SKM-1 treated with dmso at 0.1 percent for 144 hours (cell line): ENCODE results near the gene MYO10.

Experiments
- DNase-seq: peaks from one replicate; lab custom pipeline; 2025; ENCODE audit not compliant: unreplicated experiment; lab: John Stamatoyannopoulos, UW

The MYO10 gene

DNA sequence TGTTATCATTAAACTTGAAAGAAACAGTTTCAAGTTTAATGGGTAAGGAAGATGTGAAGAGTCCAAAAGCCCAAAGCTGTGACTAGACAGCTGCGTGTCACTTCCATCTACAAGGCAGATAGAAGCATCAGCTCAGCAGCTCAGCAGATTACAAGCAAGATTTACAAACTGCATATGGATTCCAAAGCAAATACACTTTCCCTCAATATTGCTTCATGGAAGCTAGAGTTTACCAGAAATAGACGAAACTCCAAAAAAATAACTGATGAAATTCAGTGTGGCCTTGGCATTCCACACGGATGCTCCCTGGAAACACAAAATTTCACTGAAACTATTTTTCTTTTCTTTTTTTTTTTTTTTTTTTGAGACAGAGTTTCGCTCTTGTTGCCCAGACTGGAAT is 17.9 kb downstream of the MYO10 start:
- no peak for DNase-seq

DNA sequence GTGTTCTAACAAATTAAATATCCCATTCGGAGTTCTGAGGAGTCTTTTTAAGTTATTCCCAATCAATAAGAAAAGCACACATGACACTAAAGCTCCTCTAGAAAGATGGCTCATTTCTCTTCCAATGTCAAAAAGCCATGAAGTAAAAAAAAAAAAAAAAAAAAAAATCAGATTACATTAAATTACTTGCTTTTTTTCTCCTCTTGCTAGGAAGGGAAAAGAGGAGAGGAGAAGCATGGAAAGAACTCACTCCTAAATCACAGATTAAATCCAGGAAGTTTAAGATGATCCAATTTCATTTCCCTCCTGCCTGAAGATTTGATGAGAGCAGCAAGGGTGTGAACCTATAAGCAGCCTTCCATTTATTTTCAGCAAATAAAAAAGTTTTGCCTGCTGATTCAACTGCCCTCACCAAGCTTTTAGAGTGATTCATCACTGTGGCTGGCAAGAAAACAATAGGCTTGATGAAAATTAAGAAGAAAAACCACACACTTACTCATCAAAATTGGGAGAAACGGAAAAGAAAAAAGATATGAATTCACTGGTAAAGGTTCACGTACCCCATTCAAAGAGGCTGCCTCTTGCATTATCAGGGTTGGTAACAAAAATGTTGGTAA is 19.7 kb downstream of the MYO10 start:
- DNase-seq = no peak

DNA sequence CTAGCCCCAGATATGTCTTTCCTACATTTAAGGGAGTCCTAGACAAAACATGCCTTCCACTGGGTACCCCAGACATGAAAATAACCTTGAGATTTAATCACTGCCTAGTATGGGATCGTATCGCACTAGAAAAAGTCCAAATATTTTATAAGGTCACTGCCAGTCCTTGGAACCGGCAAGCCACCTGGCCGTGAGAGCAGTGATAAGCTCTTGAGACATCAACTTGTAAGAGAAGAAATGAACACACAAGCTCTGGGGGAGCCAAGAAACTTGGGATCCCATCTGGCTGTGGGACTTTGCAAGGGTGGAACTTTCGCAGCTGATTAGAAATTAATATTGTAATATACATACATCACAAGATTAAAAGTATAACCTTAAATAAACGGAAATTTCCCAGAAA is 21.5 kb downstream of the MYO10 start:
- no peak for DNase-seq

DNA sequence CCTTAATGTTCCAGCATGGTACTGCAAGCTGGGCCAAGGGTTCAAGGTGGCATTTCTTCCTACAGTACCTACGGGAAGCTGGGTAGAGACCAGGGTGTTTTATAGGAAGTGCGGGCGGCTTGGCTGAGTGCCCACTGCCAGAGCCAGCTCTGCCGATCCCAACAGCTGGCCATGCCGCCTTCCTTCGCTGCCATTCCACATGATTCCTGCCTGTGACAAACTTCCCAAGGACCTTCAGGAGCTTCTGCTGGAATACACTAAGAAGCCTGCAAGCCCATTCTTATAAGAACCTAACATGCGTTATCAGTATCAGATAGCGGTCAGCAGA is 22.0 kb downstream of the MYO10 start:
- no peak for DNase-seq

DNA sequence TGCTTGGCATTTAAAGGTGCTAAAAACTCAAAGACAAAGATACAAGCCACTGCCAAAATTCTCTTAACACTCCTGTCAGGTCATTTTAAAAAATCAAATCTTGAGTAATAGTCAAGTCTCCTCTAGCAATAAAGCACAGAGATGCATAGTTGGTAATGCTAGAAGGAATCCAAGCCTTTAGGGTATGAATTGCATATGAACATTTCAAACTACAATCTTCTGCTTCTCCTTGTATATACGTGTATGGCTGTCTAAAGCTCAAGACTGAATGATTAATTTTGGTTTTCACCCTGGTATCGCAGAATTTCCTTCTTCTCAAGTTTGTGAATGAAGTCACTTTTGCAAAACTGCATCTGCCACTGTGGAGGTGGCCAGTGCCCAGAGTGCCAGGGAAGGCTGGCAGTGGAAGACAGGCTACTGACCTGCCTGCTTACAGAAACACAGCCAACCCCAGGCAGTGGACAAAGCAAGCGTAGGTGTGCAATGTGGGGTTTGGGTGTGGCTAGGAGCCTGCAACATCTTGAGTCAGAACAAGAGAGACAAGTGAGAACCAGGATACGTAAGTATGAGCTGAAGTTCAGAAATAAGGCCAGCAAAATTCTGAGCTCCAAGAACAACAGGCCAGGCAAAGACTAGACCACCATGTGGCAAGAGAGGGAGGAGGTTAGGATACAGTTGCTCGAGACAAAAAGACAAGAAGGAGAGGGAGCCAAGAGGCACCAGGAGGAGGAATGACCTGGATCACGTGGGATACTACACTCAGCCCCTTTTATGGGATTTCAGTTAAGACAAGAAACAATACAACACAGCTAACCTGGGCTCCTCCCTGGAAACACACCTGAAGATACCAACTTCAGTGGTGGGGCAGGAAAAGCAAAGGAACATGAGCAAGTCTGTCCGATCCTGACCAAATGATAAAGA is 22.6 kb downstream of the MYO10 start:
- no peak for DNase-seq

DNA sequence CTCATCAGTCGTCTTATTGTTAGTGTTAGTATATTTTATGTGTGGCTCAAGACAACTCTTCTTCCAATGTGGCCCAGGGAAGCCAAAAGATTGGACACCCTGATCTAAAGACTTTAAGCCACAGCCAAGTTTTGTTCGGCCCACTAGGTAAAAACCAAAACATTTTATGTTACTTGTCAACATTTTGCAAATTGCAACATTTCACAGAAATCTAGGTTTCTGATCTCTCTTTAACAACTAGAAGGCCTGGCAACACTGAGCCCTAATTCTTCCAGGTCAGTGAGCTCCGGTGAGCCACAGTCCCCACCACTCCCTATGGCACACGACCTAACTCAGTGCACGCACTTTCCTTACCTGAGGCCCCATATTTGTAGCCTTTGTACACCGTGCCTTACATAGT is 24.0 kb downstream of the MYO10 start:
- DNase-seq = no peak

DNA sequence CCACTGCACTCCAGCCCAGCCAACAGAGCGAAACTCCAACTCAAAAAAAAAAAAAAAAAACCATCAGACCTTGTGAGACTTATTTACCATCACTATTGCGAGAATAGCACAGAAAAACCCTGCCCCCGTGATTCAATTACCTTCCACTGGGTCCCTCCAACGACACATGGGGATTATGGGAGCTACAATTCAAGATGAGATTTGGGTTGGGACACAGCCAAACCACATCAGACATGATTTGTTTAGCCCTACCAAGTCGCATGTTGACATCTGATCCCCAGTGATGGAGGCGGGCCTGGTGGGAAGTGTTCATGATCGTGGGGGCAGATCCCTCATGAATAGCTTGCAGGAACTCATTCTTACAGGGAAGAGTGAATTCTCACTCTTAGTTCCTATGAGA is 26.6 kb downstream of the MYO10 start:
- no peak for DNase-seq

DNA sequence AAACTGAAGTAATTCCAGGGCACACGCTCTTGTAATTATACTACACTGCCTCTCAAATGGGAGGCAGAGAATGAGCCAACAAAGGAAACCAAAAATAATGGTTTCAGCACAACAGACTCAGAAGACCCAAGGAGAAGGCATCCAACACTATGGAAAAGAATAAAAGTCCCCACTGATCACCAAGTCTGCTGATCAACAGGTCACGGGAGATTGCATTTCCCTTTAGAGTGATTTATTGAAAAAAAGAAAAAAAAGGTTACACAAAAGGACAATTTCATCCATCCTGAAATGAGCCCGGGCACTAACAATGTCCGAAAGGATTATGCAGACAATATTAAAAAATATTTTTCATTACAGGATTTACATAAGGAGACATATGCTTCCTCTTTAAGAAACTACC is 28.8 kb downstream of the MYO10 start:
- DNase-seq = no peak

DNA sequence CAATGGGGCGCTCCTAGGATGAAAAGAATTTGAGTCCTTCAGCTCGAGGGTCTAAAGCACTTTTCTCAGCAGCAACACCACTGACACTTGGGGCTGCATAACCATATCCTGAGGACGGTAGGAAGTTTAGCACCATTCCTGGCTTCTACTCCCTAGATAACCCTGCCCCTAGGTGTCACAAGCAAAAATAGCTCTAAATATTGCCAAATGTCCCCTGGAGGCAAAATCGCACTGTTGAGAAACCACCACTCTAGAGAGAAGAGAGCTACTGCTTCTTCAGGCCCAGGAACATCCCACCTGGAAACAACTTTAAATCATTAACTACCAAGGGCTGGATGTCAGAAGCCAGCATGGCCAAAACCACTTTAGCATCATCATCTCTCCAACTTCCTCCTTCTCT is 29.8 kb downstream of the MYO10 start:
- DNase-seq = no peak

DNA sequence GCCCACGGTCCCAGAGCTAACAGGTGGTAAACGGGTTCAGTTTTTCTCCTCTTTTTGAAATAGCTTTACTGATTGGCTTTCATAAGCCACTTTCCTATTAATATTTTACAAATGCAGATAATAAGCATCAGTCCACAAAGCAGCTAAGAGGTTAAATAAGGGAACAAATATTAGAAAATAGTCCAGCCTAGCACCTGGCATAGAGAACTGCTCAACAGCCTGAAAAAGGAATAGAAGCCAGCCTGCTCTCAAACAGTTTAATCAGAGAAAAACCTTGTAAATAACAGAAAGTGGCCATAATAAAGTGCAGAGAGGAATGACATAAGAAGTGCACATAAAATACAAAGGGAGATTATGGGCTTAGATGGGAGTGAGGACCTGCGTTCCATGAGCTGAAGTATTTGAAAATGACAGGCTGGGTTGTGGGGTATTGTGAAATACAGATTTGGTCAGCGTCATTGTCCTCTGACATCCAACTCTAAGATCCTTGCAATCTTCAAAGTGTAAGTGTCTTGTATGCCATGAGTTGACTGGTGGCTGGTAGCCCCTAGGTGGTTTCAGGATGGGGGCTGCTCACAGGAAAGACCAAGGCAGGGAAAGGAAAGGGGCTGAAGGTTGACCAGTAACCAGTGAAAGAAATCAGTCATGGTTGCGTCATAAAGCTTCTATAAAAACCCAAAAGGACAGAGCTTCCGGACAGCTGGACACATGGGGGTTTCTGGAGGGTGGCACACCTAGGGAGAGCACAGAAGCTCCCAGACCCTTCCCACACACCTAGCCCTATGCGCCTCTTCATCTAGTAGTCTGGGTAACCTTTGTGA is 32.4 kb downstream of the MYO10 start:
- no peak for DNase-seq

DNA sequence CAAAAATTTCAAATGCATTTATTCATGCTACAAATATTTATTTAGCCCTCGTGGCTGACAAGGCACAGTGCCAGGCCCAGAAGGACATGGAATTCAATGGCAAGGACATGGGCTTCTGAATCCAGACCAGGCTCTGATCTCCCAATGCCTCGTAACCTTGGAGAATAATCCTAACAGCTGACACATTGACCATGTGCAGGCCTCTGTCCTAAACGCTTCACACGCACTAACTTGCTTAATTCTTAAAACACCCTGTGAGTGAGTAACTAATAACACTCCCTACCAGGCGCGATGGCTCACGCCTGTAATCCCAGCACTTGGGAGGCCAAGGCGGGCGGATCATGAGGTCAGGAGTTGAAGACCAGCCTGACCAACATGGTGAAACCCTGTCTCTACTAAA is 33.2 kb downstream of the MYO10 start:
- DNase-seq = no peak

DNA sequence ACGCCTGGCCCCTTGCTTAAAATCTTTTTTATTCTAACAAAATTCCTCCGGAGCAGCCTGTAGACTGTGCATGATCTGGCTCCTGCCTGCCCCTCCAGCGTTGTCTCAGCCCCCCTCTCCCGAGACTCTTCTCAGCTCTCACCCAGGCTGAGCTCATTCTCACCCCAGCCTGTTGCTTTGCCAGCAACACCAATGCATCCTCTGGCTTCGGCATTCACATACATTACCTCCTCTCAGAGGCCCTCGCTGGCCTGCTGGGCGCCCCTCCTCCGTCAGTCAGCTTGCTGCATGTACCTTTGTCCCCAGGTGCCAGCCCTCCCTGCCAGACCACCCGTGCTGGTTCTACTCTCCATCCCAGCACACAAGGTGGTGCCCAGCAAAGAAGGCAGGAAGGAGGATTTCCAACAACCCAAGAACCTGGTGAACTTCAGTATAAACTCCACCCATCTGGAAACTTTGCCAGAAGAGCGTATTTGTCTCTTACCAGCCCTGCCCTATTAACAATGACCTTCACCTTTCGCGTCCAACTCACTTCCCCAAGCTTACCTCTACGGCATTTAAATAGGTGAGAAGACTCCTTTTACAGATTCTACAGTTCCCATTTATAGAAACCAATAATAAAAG is 35.0 kb downstream of the MYO10 start:
- no peak for DNase-seq

DNA sequence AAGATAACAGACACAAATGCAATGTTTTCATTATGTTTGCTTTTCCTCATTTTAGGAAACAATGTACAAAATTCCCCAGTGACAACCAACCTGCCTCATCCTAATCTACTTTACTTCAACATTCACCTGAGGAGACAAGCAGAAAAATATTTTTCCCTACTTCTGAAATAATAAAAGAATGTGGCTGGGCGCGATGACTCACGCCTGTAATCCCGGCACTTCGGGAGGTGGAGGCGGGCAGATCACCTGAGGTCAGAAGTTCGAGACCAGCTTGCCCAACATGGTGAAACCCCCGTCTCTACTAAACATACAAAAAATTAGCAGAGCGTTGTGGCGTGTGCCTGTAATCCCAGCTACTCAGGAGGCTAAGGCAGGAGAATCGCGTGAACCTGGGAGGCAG is 36.9 kb downstream of the MYO10 start:
- no peak for DNase-seq

DNA sequence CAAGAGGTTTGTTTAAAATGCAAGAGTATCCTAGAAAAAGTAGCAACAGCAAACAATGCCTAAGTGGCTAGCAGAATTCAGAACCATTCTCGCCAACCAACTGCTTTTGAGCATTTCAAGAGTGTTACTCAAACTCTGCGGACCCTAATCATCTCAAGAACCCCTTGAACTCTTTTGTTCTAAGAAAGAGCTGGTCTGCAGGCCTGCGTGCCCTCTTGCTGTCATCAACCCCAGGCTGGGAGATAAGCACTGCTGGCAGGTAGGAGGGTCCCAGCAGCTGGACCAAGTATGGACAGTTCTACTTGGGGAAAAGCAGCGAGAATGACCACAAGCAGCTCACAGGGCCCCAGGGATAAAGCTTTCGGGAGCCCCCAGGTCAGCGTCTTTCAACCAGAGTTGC is 38.3 kb downstream of the MYO10 start:
- DNase-seq = no peak

DNA sequence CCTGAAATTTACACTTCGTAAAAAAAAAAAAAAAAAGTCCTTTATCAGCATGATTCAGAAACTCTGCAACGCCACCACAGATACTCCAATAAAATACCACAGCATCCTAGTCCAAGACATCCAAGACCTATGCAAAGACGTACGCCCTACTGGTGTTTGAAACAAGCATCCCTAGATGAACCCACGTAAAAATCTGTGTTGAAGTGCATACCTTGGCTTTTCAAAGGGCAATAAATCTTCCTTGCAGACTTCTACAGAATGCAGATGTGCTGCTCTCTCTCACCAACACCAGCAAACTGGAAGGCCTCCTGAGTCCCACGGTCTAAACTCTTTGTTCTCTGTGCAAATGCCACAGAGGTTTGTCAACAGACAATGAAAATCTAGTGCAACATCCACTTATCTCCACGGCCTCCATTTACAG is 38.8 kb downstream of the MYO10 start:
- no peak for DNase-seq

DNA sequence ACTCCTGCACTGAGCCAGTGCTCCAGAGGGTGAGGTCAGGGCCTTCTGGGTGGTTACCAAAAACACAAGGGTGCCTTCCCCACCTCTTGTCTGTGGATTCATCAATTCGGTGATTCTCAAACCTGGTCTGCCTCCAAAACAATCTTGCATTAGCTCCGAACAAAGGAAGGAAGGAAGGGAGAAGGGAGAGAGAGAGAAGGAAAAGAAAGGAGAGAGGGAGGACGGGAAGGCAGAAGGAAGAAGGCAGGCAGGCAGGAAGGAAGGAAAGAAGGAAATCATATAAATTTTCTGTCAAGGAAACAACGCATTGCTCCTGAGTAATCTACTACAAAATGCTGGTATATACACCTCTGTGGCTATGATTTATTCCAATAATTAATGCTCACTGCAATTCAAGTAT is 39.3 kb downstream of the MYO10 start:
- no peak for DNase-seq

DNA sequence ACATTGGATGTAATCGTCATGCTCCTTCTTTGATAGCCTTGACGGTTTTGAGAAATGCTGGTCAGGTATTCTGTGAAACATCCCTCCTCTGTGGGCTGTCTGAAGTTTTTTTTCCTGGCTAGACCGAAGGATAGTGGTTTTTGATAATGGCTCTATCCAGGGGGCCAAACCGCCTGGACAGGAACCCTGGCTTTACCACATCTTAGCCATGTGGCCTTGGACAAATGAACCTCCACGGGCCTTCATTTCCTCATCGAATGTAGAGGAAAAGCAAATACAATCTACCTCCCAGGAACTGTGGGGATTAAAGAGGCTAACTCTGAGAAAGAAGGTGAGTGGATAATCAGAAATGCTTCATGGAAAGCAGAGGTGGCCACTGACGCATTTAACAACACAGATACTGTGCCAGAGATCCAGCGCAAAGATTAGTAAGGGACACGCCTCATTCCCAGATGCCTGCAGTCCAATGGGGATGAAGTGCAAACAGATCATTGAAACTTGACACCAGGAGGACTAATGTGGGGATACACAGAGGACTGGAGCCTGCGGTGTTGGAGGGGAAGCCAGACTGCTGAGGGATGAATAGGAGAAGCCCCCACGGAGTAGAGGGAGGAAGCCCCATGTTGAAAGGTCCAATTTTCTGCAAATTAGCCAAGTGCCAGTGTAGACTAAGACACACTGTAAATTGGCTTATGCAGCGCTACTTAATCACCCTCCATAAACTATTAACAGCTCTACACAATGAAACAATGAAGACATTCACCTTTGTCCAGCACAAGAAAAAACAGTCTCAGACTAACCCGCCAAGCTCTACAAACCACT is 41.6 kb downstream of the MYO10 start:
- no peak for DNase-seq

DNA sequence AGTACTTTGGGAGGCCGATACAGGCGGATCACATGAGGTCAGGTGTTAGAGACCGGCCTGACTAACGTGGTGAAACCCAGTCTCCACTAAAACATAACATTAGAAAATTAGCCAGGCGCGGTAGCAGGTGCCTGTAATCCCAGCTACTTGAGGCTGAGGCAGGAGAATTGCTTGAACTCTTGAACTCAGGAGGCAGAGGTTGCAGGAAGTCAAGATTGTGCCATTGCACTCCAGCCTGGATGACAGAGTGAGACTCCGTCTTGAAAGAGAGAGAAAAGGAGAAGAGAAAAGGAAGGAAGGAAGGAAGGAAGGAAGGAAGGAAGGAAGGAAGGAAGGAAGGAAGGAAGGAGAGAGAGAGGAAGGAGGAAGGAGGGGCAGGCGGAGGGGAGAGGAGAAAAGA is 45.1 kb downstream of the MYO10 start:
- peak; percentile 12 for DNase-seq

DNA sequence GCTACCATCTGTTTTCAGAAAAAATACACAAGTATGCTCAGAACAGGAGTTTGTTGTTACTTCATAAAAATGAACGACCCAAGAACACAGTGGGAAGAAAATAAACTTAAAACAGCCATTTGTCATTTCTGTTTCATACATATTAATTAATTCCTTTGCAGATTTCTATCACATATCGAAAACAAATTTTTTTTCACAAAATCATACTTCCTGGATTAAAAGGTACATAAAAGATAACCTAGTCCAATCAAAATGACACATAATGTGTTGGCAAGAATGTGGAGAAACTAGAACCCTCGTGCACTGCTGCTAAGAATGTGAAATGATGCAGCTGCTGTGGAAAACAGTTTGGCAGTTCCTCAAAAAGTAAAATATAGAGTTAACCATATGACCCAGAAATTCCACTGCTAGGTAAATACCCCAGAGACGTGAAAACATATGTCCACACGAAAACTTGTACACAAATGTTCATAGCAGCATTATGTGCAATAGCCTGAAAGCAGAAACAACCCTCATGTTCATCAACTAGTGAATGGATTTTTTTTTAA is 46.0 kb downstream of the MYO10 start:
- DNase-seq = no peak

DNA sequence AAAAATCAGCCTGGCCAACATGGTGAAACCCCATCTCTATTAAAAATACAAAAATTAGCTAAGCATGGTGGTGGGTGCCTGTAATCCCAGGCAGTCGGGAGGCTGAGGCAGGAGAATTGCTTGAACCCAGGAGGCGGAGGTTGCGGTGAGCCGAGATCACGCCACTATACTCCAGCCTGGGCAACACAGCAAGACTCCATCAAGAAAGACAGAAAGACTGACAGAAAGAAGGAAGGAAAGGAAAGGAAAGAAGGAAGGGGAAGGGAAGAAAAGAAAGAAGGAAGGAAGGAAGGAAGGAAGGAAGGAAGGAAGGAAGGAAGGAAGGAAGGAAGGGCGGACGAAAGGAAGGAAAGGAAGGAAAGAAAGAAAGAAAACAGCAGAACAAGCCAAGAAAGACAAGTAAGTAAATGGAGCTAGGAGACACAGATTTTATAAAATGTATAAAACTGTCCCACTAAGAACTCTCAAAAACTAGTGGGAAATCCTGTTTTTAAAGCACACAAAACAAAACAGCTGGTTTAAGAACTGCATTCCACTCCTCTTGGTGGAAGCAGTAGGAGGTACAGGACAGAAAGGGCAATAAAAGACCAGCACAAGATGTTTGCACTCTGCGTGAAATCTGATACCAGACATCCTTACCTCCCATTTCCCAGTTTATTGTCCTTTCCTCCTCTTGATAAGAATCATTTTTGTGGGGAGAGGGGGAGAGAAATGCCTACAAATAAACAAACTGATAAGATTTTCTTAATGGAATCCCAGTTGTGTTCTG is 46.7 kb downstream of the MYO10 start:
- no peak for DNase-seq
